Neural progenitor cell (in vitro differentiated cells): ENCODE measurements around the gene PSAPL1.

Experiments used
- CTCF ChIP-seq: fragments of 200-600 bp; sonication (generic); IDR thresholded peaks from 2 replicates; pipeline ENCODE4 v1.5.1; 2017; ENCODE audit warnings: antibody characterized with exemption, mild to moderate bottlenecking
- EZH2 ChIP-seq: fragments of 200-600 bp; sonication (generic); IDR thresholded peaks from 2 replicates; pipeline ENCODE4 v1.6.1; 2017; ENCODE audit warnings: antibody characterized with exemption, mild to moderate bottlenecking, moderate library complexity

GRCh38 chr4:7392438-7393421 is 42.0 kb downstream of the PSAPL1 start:
- TF ChIP-seq CTCF (no peak), EZH2 (no peak)
